Measurements from ENCODE around the gene IFIT1. TPM values are rescaled to one million over a fixed set of nuclear protein-coding genes. Genes with fewer than 3 reads are reported as not detected.

IFIT1 gene
- total RNA-seq, 2 experiments from 2014 or later: 45.7 to 48.4 TPM

DNA sequence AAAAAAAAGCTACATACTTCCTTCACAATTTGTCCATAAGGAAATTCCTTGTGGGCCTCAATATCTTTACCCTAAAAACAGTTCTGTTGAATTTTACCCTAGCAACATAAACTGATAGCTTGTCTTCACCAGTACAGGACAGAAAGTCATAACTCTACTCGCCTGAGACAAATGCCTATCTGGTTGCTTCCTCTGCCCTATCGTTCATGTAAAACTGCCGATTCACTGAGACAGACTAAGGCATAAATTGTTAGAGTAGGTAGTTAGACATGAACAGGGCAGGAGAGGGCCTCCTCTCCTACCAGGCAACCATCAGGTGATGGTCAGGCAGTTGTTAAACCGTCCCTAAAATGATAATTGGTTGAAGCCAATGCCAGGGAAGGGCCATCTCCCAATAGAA, 39.6 kb upstream of the IFIT1 start:
- ATAC-seq (ENCODE audit: low read depth): no peak
- Mint-ChIP-seq H3K9me3 (no peaks in the 10 kb centered on the region), H3K4me3 (no peak overlapping the region), H3K36me3 (no peaks in the 10 kb centered on the region), H3K27me3 (peaks cover 12% of the 10 kb centered on the region), H3K4me1 (peaks cover 21% of the 10 kb centered on the region), H3K27ac (no peak overlapping the region)
- POLR2A ChIA-PET: no interaction called here
- no peak for DNase-seq

GRCh38 chr10:89355394-89355931, 37.0 kb upstream of the IFIT1 start:
- H3K9me3 Mint-ChIP-seq: no peaks in the 10 kb centered on the region
- POLR2A ChIA-PET: interaction anchor here (1.1 kb wide), 1 partner anchor 14 kb away, joined by 3 read pairs; no protein-coding TSS in a partner anchor
- peaks cover 20% of the 10 kb centered on the region for H3K4me1 Mint-ChIP-seq
- H3K4me3 Mint-ChIP-seq: no peak overlapping the region
- peaks cover 8% of the 10 kb centered on the region for H3K27me3 Mint-ChIP-seq
- H3K27ac Mint-ChIP-seq: no peak overlapping the region
- H3K36me3 Mint-ChIP-seq: no peaks in the 10 kb centered on the region
- DNase-seq (no peak), ATAC-seq (ENCODE audit: low read depth) (no peak)

DNA sequence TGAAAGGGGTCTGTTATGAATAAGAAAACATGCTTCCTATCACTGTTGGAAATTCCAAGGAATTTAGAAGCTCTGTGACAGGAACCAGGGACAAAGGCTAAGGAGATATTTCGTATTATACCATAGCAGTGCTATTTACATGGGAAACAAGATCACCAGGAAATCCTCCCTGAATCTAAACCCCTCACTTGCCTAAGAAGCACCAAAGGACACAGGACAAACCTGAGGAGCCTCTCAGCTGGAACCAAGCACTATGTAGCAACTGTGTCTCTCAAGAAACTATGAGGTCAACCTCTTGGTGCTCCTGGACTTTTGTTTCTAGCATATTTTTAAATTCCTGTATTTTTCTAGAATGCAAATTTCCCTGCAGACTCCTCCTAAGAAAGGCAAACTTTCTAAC, 35.3 kb upstream of the IFIT1 start:
- Mint-ChIP-seq H3K36me3 (no peaks in the 10 kb centered on the region), H3K4me3 (no peak overlapping the region), H3K27me3 (peaks cover 11% of the 10 kb centered on the region), H3K4me1 (peaks cover 5% of the 10 kb centered on the region), H3K27ac (no peak overlapping the region), H3K9me3 (no peaks in the 10 kb centered on the region)
- ATAC-seq (ENCODE audit: low read depth) (no peak), DNase-seq (no peak)
- POLR2A ChIA-PET: interaction anchor here (1.2 kb wide), 1 partner anchor 20 kb away, joined by 3 read pairs; no protein-coding TSS in a partner anchor

DNA sequence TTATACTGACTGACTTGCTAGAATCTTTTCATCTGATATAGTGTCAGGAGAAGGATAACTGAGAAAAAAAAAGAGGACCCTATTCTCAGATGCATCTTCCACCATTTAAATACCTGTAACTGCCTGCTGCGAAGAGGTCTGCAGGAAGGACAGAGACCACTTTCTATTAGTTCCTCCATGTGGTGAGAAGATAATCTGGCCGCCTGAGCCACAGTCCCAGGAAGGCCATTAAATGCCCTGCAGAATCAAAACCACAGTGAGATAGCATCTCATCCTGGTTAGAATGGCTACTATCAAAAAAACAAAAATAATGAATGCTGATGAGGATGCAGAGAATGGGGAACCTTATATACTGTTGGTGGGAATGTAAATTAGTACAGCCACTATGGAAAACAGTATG, 34.4 kb upstream of the IFIT1 start:
- no peak for DNase-seq
- Mint-ChIP-seq H3K27me3 (peaks cover 12% of the 10 kb centered on the region), H3K4me1 (peaks cover 3% of the 10 kb centered on the region), H3K27ac (no peak overlapping the region), H3K36me3 (no peaks in the 10 kb centered on the region), H3K9me3 (no peaks in the 10 kb centered on the region), H3K4me3 (no peak overlapping the region)
- ATAC-seq (ENCODE audit: low read depth): no peak
- POLR2A ChIA-PET: no interaction called here

GRCh38 chr10:89360157-89360556, 32.3 kb upstream of the IFIT1 start:
- H3K36me3 Mint-ChIP-seq: peaks cover 3% of the 10 kb centered on the region
- H3K27me3 Mint-ChIP-seq: peaks cover 9% of the 10 kb centered on the region
- no peaks in the 10 kb centered on the region for H3K9me3 Mint-ChIP-seq
- peaks cover 11% of the 10 kb centered on the region for H3K4me1 Mint-ChIP-seq
- no peak for DNase-seq
- no peak for ATAC-seq (ENCODE audit: low read depth)
- H3K4me3 Mint-ChIP-seq: no peak overlapping the region
- no peak overlapping the region for H3K27ac Mint-ChIP-seq
- POLR2A ChIA-PET: no interaction called here

- Mint-ChIP-seq H3K27ac (no peak overlapping the region), H3K4me1 (peaks cover 17% of the 10 kb centered on the region), H3K27me3 (peaks cover 4% of the 10 kb centered on the region), H3K4me3 (no peak overlapping the region), H3K9me3 (peaks cover 3% of the 10 kb centered on the region), H3K36me3 (peaks cover 6% of the 10 kb centered on the region)
- DNase-seq (no peak), ATAC-seq (ENCODE audit: low read depth) (no peak)
- POLR2A ChIA-PET: no interaction called here
Measured at GRCh38 chr10:89362929-89363328, 29.5 kb upstream of the IFIT1 start.

DNA sequence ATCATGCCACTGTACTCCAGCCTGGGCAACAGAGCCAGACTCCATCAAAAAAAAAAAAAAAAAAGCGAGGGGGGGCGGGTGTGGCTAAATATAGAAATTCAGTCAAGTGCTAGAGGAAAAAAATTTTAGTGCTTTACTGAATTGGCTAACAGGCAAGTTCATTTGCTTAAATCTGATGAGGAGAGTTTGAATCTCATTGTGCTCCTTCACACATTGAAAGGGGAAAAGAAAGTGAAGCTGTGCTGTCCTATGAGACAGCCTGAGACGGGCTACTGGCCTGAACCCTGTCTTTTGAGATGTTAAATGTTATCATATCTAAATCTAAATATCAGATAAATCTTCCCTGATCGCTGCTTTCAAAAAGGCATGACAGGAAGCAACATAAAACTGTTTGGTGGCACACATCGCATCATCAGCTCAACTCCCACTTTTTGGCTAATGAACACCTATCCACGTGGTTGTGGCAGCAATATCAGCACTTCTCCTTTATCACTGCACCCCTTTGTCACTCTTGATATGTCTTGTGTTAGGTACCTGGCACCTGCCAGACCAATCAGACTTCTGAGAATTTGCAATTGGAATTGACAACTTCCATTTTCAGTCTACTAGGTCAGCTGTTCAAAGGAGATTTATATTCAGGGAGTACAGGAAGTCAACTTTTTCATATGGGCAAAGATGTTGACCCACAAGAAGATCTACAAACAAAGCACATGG, 28.5 kb upstream of the IFIT1 start:
- peaks cover 4% of the 10 kb centered on the region for H3K27me3 Mint-ChIP-seq
- H3K27ac Mint-ChIP-seq: no peak overlapping the region
- POLR2A ChIA-PET: no interaction called here
- H3K4me1 Mint-ChIP-seq: peaks cover 23% of the 10 kb centered on the region
- DNase-seq (no peak), ATAC-seq (ENCODE audit: low read depth) (no peak)
- no peak overlapping the region for H3K4me3 Mint-ChIP-seq
- H3K9me3 Mint-ChIP-seq: peaks cover 3% of the 10 kb centered on the region
- peaks cover 6% of the 10 kb centered on the region for H3K36me3 Mint-ChIP-seq

DNA sequence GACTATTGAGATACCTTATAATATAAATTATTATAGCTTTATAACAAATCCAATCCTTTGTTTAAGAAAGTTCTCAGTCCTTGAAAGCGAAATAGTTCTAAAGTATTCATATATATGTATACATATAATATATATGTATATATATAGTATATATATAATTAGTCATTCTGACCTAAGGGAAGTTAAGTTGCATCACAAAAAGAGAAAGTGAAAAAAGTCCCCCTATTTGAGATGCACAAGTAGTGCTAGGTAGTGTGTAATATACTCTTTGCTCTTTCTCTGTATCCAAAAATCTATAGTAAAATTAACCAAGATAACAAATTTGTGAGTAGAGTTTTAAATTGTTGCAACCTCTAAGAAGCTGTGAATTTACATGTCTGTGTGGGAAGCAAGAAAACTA, 27.9 kb upstream of the IFIT1 start:
- ATAC-seq (ENCODE audit: low read depth) (no peak), DNase-seq (no peak)
- no peak overlapping the region for H3K27ac Mint-ChIP-seq
- peaks cover 28% of the 10 kb centered on the region for H3K4me1 Mint-ChIP-seq
- POLR2A ChIA-PET: no interaction called here
- H3K4me3 Mint-ChIP-seq: no peak overlapping the region
- peaks cover 3% of the 10 kb centered on the region for H3K9me3 Mint-ChIP-seq
- H3K36me3 Mint-ChIP-seq: peaks cover 6% of the 10 kb centered on the region
- H3K27me3 Mint-ChIP-seq: peaks cover 4% of the 10 kb centered on the region

DNA sequence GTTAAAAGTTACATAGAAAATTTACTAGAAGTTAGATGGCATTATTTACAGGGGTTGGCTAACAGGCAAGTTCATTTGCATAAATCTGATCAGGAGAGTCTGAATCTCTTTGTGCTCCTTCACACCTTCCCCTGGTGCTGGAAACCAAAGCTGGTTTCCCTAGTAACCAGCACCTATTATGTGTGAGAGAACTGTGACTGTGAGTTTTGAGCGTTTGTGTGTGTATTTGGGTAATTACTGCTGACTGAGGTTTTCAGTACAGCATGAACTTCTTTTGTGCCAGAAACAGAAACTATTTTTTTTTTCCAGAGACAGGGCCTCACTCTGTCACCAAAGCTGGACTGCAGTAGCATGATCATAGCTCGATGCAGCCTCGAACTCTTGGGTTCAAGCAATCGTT, 24.9 kb upstream of the IFIT1 start:
- H3K27ac Mint-ChIP-seq: no peak overlapping the region
- peaks cover 3% of the 10 kb centered on the region for H3K9me3 Mint-ChIP-seq
- ATAC-seq (ENCODE audit: low read depth) (peak; percentile 73), DNase-seq (no peak)
- no peaks in the 10 kb centered on the region for H3K27me3 Mint-ChIP-seq
- no peak overlapping the region for H3K4me3 Mint-ChIP-seq
- POLR2A ChIA-PET: interaction anchor here (1.5 kb wide), 1 partner anchor 24 kb away, joined by 4 read pairs; no protein-coding TSS in a partner anchor
- H3K4me1 Mint-ChIP-seq: peaks cover 30% of the 10 kb centered on the region
- H3K36me3 Mint-ChIP-seq: peaks cover 6% of the 10 kb centered on the region

- Mint-ChIP-seq H3K9me3 (peaks cover 3% of the 10 kb centered on the region), H3K27ac (no peak overlapping the region), H3K36me3 (peaks cover 6% of the 10 kb centered on the region), H3K27me3 (peaks cover 3% of the 10 kb centered on the region), H3K4me1 (peaks cover 30% of the 10 kb centered on the region), H3K4me3 (no peak overlapping the region)
- DNase-seq (no peak), ATAC-seq (ENCODE audit: low read depth) (no peak)
- POLR2A ChIA-PET: interaction anchor here (1.5 to 1.6 kb wide), 2 partner anchors 24 to 30 kb away, joined by 4 read pairs; no protein-coding TSS in a partner anchor
Measured at GRCh38 chr10:89368129-89368528, 24.3 kb upstream of the IFIT1 start.

DNA sequence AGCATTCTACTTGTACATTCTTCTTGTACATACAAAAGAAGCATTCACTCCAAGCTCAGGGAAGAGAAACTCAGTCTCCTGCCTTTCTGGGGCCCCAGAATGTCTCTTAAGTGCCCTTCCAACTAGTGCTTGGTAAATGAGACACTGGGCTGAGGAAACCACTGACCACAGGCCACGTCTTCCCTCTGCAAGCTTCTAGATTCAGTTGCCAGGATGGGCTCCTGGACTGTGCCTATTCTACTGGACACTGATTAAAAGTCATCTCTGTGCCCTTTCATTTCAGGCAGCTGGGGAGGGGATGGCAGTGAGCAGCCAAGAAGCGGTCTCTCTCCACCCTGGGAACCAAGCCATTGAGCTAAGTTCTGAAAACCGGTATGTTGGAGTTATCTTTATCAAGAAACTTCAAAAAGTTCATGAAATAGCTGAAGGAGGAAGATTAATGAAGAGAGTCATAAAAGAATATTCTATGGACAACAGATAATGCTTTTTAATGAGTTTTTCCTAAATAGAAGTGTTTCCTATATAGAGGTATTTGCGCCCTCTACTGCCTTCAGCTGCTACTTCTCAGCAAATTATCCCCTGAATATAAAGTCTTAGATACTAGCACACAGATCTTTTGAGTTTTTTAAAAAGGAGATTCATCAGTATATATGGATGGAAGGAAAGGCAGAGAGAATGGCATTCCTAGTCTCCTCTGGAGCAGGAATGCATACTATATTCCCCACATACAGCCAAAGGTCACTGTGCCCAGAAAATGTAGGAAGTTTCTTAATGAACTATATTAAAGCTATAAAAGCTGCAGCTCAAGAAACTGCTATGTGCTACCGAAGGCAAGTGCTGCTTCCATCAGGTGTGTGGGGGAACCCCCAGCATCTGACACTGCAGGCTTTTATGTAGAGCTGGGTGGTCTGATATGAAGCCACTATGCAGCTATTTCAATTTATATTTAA, 23.0 kb upstream of the IFIT1 start:
- peaks cover 29% of the 10 kb centered on the region for H3K4me1 Mint-ChIP-seq
- H3K27ac Mint-ChIP-seq: no peak overlapping the region
- ATAC-seq (ENCODE audit: low read depth) (no peak), DNase-seq (no peak)
- peaks cover 6% of the 10 kb centered on the region for H3K36me3 Mint-ChIP-seq
- POLR2A ChIA-PET: interaction anchor here (0.6 to 1.6 kb wide), 5 partner anchors 31 to 208 kb away, joined by 4 to 8 read pairs (median 4); partner anchors contain the start of genes IFIT2 and IFIT3
- peaks cover 3% of the 10 kb centered on the region for H3K27me3 Mint-ChIP-seq
- no peak overlapping the region for H3K4me3 Mint-ChIP-seq
- peaks cover 3% of the 10 kb centered on the region for H3K9me3 Mint-ChIP-seq

DNA sequence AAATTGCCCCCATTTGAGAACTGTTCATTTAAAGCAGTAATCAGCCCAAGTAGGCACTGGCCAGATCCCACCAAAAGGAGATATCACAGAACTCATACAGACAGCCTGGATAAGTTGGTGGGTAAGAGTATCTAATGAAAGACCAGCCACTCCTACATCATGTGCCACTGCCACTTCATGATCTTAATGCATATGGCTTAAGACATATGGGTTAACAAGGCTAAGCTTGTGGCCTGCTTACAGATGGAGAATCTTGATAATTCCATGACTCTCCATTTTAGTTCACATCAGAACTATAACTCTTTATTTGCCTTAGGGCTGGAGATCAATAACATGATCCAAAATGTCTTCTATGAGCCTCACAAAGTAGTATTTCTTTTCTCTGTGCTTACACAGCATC, 21.3 kb upstream of the IFIT1 start:
- Mint-ChIP-seq H3K4me1 (peaks cover 24% of the 10 kb centered on the region), H3K27ac (no peak overlapping the region), H3K4me3 (no peak overlapping the region), H3K27me3 (peaks cover 3% of the 10 kb centered on the region), H3K36me3 (no peaks in the 10 kb centered on the region), H3K9me3 (peaks cover 1% of the 10 kb centered on the region)
- POLR2A ChIA-PET: no interaction called here
- ATAC-seq (ENCODE audit: low read depth): no peak
- no peak for DNase-seq

DNA sequence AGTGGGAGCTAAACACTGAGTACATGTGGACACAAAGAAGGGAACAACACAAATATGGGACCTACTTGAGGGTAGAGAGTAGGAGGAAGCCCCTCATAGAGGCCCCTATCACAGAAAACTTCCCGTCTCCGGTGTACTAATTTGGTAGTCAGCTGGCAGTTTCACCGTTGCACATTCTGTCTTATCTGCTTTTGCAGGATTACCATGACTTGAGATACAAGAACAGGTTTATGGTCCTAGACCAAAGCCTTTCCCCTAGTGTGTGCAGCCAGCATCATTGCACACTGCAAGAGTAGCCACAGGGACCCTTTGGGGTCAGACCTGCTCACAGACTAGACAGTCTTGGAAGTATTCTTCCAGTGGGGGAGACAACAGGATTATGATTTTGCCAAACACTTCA, 20.4 kb upstream of the IFIT1 start:
- DNase-seq (no peak), ATAC-seq (ENCODE audit: low read depth) (no peak)
- Mint-ChIP-seq H3K9me3 (no peaks in the 10 kb centered on the region), H3K36me3 (no peaks in the 10 kb centered on the region), H3K27ac (no peak overlapping the region), H3K27me3 (peaks cover 10% of the 10 kb centered on the region), H3K4me3 (no peak overlapping the region), H3K4me1 (peaks cover 22% of the 10 kb centered on the region)
- POLR2A ChIA-PET: no interaction called here

Data from activated naive CD8-positive, alpha-beta T cell treated with anti-CD3 and anti-CD28 coated beads, Interleukin-2, amount 10 ng/mL, durations not matched to agents 7 days and 5 days (primary cell).